Esophagus muscularis mucosa (tissue), 4 donors: ENCODE data around the gene KRT83.

Experiments used
- EP300 ChIP-seq: sonication (generic); formaldehyde crosslinking; IDR thresholded peaks from one replicate; pipeline ENCODE4 v1.6.1; 2017; ENCODE audit warnings: antibody characterized with exemption
- POLR2A ChIP-seq: fragments of 450-650 bp; IDR thresholded peaks from one replicate; pipeline ENCODE4 v1.6.1; 2017; ENCODE audit warnings: antibody characterized with exemption, moderate library complexity, mild to moderate bottlenecking, low read depth
- POLR2AphosphoS5 ChIP-seq, 2 donors: sonication (generic); formaldehyde crosslinking; IDR thresholded peaks; one replicate each; pipeline ENCODE4 v1.6.1; 2017; ENCODE audit warnings: antibody characterized with exemption in 2 of 2
- TF ChIP-seq, protein P1 (sequence below), 3 experiments: fragments of 200-600 bp in 2 of 3; fragments of 450-650 bp in 1 of 3; sonication (generic) in 2 of 3; IDR thresholded peaks; one replicate each; pipeline ENCODE4 v1.5.1; 2017 to 2019; ENCODE audit warnings: antibody characterized with exemption in 3 of 3, mild to moderate bottlenecking in 2 of 3, moderate library complexity in 1 of 3

DNA sequence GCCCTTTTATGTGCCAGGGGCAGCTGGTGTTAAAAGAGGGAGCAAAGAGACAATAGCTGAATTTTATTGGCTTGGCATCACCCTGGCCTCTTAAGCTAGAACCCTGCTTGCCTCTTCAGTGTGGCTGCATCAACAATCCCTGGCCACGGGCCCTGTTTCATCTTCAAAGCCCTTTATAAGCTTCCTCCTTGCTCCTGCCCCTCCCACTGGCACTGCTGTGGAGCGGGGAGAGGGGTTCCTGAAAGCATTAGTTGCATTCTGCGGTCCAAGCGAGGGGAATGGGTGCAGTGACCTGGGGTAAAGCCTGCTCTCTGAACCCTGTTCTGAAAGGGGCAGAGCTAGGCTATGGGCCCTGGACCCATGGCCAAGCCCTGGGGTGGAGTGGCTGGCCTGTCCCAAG, 220 bp upstream of the KRT83 start:
- TF ChIP-seq, protein P1, sequence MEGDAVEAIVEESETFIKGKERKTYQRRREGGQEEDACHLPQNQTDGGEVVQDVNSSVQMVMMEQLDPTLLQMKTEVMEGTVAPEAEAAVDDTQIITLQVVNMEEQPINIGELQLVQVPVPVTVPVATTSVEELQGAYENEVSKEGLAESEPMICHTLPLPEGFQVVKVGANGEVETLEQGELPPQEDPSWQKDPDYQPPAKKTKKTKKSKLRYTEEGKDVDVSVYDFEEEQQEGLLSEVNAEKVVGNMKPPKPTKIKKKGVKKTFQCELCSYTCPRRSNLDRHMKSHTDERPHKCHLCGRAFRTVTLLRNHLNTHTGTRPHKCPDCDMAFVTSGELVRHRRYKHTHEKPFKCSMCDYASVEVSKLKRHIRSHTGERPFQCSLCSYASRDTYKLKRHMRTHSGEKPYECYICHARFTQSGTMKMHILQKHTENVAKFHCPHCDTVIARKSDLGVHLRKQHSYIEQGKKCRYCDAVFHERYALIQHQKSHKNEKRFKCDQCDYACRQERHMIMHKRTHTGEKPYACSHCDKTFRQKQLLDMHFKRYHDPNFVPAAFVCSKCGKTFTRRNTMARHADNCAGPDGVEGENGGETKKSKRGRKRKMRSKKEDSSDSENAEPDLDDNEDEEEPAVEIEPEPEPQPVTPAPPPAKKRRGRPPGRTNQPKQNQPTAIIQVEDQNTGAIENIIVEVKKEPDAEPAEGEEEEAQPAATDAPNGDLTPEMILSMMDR (IDR thresholded peaks at IDR 0.05): no peak
- TF ChIP-seq POLR2A (no peak), EP300 (no peak), POLR2AphosphoS5 (IDR thresholded peaks at IDR 0.05) (no peak)
